NCI-H146 treated with DMSO at 0.1 percent for 48 hours (cell line): ENCODE data around the gene RAB11FIP4.
"Not testable (repeated sequence)": the region's sequence is repeated elsewhere in the genome, so short reads cannot be mapped to it uniquely, and the experiment has no call there.

Experiments
- DNase-seq: peaks from one replicate; lab custom pipeline; 2025; ENCODE audit not compliant: unreplicated experiment; lab: John Stamatoyannopoulos, UW

Gene RAB11FIP4

GRCh38 chr17:31391496-31391949, at the start of gene RAB11FIP4:
RAB11FIP4 (plus strand) TSS chr17:31391675; CDS start chr17:31391853, 178 bp downstream.
- DNase-seq: peak; percentile 17

- not testable (repeated sequence) for DNase-seq
Observed at GRCh38 chr17:31345191-31345747, 46.2 kb upstream of the RAB11FIP4 start.

GRCh38 chr17:31349454-31349853, 42.0 kb upstream of the RAB11FIP4 start:
- no peak for DNase-seq

- DNase-seq: no peak
Observed at GRCh38 chr17:31355935-31356334, 35.5 kb upstream of the RAB11FIP4 start.

- DNase-seq: no peak
Observed at GRCh38 chr17:31357091-31357490, 34.4 kb upstream of the RAB11FIP4 start.

- DNase-seq: no peak
Observed at GRCh38 chr17:31357839-31358394, 33.6 kb upstream of the RAB11FIP4 start.

- no peak for DNase-seq
Observed at GRCh38 chr17:31364012-31364411, 27.5 kb upstream of the RAB11FIP4 start.

- no peak for DNase-seq
Observed at GRCh38 chr17:31366088-31366487, 25.4 kb upstream of the RAB11FIP4 start.

GRCh38 chr17:31369266-31369665, 22.2 kb upstream of the RAB11FIP4 start:
- no peak for DNase-seq

GRCh38 chr17:31371511-31372097, 19.9 kb upstream of the RAB11FIP4 start:
- DNase-seq: no peak

- DNase-seq: peak; percentile 33
Observed at GRCh38 chr17:31373150-31374093, 18.1 kb upstream of the RAB11FIP4 start.

GRCh38 chr17:31374094-31374447, 17.4 kb upstream of the RAB11FIP4 start:
- DNase-seq: no peak

- no peak for DNase-seq
Observed at GRCh38 chr17:31374503-31374902, 17.0 kb upstream of the RAB11FIP4 start.

GRCh38 chr17:31378638-31379037, 12.8 kb upstream of the RAB11FIP4 start:
- no peak for DNase-seq

GRCh38 chr17:31379597-31380205, 11.8 kb upstream of the RAB11FIP4 start:
- DNase-seq: no peak

GRCh38 chr17:31381165-31381668, 10.3 kb upstream of the RAB11FIP4 start:
- no peak for DNase-seq

- DNase-seq: not testable (repeated sequence)
Observed at GRCh38 chr17:31382668-31383275, 8.7 kb upstream of the RAB11FIP4 start.

GRCh38 chr17:31383488-31383887, 8.0 kb upstream of the RAB11FIP4 start:
- not testable (repeated sequence) for DNase-seq

GRCh38 chr17:31385428-31386285, 5.8 kb upstream of the RAB11FIP4 start:
- no peak for DNase-seq
